Occipital lobe (tissue), 3 donors: ENCODE data around the gene DNASE2. TPM values are rescaled to one million over a fixed set of nuclear protein-coding genes. Genes with fewer than 3 reads are reported as not detected.

Experiments used
- DNase-seq: peaks from one replicate; lab custom pipeline; 2025; lab: John Stamatoyannopoulos, UW
- small RNA-seq: library from RNA; depleted of rRNA; stranded (forward); fragments of <200 nt; gene quantifications from one replicate; pipeline ENCODE3, GENCODE V24; 2014
- total RNA-seq: library from RNA; depleted of rRNA; stranded (reverse); fragments of >200 nt; gene quantifications from one replicate; pipeline ENCODE4 v1.2.3, GENCODE V29; 2014

The DNASE2 gene
- total RNA-seq, 1 donor from 2014 or later = 4.5 TPM

GRCh38 chr19:12834976-12835757 lies 46.1 kb downstream of the DNASE2 start:
- DNase-seq = no peak

GRCh38 chr19:12834566-12834943 lies 46.7 kb downstream of the DNASE2 start, which contains the start of gene RTBDN:
Gene RTBDN, minus strand, starts transcription at chr19:12834579. Its CDS starts 4,600 bp downstream, at chr19:12829979.
- DNase-seq = peak; percentile 70

- DNase-seq = peak; percentile 31
Observed at GRCh38 chr19:12833738-12834565, 47.3 kb downstream of the DNASE2 start.

GRCh38 chr19:12833418-12833737 lies 47.9 kb downstream of the DNASE2 start:
- no peak for DNase-seq

GRCh38 chr19:12828494-12828893 lies 52.8 kb downstream of the DNASE2 start:
- no peak for DNase-seq

GRCh38 chr19:12825254-12826131 lies 55.8 kb downstream of the DNASE2 start:
- no peak for DNase-seq

Small RNA genes lying within 50 kb of the gene (small RNA-seq; reads per million reads assigned to genes)
- gene MIR5695 = 0.29 reads per million, percentile 10 among the genes with 10 or more reads in this experiment
- gene MIR6794 = not detected

Other genes starting within 250 kb of the DNASE2 start
- gene MAN2B1, start 214.7 kb downstream of the DNASE2 start, total RNA-seq = 17.2 TPM
- 10.3 TPM for gene WDR83, start 214.6 kb downstream of the DNASE2 start, total RNA-seq
- 79.7 TPM for gene DHPS, start 199.6 kb downstream of the DNASE2 start, total RNA-seq
- not detected for gene GNG14, start 193.5 kb downstream of the DNASE2 start, total RNA-seq
- 6.4 TPM for gene FBXW9, start 184.8 kb downstream of the DNASE2 start, total RNA-seq
- 54.0 TPM for gene TNPO2, start 157.5 kb downstream of the DNASE2 start, total RNA-seq
- gene TRIR, start 146.8 kb downstream of the DNASE2 start, total RNA-seq = 138 TPM
- 59.3 TPM for gene GET3, start 144.0 kb downstream of the DNASE2 start, total RNA-seq
- 0.16 TPM for gene BEST2, start 129.7 kb downstream of the DNASE2 start, total RNA-seq
- 20.3 TPM for gene HOOK2, start 105.9 kb downstream of the DNASE2 start, total RNA-seq
- gene JUNB, start 90.0 kb downstream of the DNASE2 start, total RNA-seq = 22.6 TPM
- 174 TPM for gene PRDX2, start 79.6 kb downstream of the DNASE2 start, total RNA-seq
- gene THSD8, start 79.4 kb downstream of the DNASE2 start, total RNA-seq = 0.62 TPM
- gene RNASEH2A, start 74.9 kb downstream of the DNASE2 start, total RNA-seq = 15.8 TPM
- 2.0 TPM for gene RTBDN, start 46.9 kb downstream of the DNASE2 start, total RNA-seq
- 35.1 TPM for gene MAST1, start 42.9 kb downstream of the DNASE2 start, total RNA-seq
- 0.31 TPM for gene KLF1, start 5.8 kb upstream of the DNASE2 start, total RNA-seq
- 14.7 TPM for gene GCDH, start 9.7 kb upstream of the DNASE2 start, total RNA-seq
- not detected for gene SYCE2, start 37.8 kb upstream of the DNASE2 start, total RNA-seq
- 46.8 TPM for gene FARSA, start 52.3 kb upstream of the DNASE2 start, total RNA-seq
- 280 TPM for gene CALR, start 57.2 kb upstream of the DNASE2 start, total RNA-seq
- 21.8 TPM for gene RAD23A, start 64.4 kb upstream of the DNASE2 start, total RNA-seq
- 13.3 TPM for gene GADD45GIP1, start 75.8 kb upstream of the DNASE2 start, total RNA-seq
- not detected for gene DAND5, start 88.1 kb upstream of the DNASE2 start, total RNA-seq
- gene NFIX, start 114.0 kb upstream of the DNASE2 start, total RNA-seq = 124 TPM
- 3.3 TPM for gene LYL1, start 221.4 kb upstream of the DNASE2 start, total RNA-seq
- 27.1 TPM for gene TRMT1, start 235.3 kb upstream of the DNASE2 start, total RNA-seq
- 13.1 TPM for gene NACC1, start 236.8 kb upstream of the DNASE2 start, total RNA-seq